Osteoblast (primary cell): ENCODE data around the gene SYNE3. TPM values are rescaled to one million over a fixed set of nuclear protein-coding genes. Genes with fewer than 3 reads are reported as not detected.

Experiments used
- DNase-seq: peaks from one replicate; pipeline ENCODE4 v3.0.0; 2011; ENCODE audit warnings: low spot score, mixed read lengths; ENCODE audit not compliant: insufficient read length; ENCODE audit errors: missing footprints
- H2AFZ ChIP-seq: 2 replicates; pipeline ENCODE4 v1.6.0; 2011; ENCODE audit warnings: mild to moderate bottlenecking, low read length
- H3K27ac ChIP-seq: 2 replicates; pipeline ENCODE4 v1.5.1; 2011; ENCODE audit warnings: mild to moderate bottlenecking, low read depth, low read length, moderate library complexity
- H3K27me3 ChIP-seq: 2 replicates; pipeline ENCODE4 v1.6.0; 2012; ENCODE audit warnings: mild to moderate bottlenecking, control low read depth, inconsistent platforms, low read length, moderate library complexity; ENCODE audit not compliant: insufficient read depth
- H3K36me3 ChIP-seq: 2 replicates; pipeline ENCODE4 v1.5.1; 2011; ENCODE audit warnings: mild to moderate bottlenecking, low read length, control low read depth, moderate library complexity; ENCODE audit not compliant: insufficient read depth
- H3K4me1 ChIP-seq: 2 replicates; pipeline ENCODE4 v1.5.1; 2011; ENCODE audit warnings: mild to moderate bottlenecking, low read length, control low read depth, moderate library complexity; ENCODE audit not compliant: insufficient read depth
- H3K4me2 ChIP-seq: 2 replicates; pipeline ENCODE4 v1.6.0; 2011; ENCODE audit warnings: mild to moderate bottlenecking, low read length; ENCODE audit not compliant: insufficient read depth
- H3K4me3 ChIP-seq: fragments of 200-600 bp; sonication (generic); 3 replicates; pipeline ENCODE4 v1.5.1; 2012; ENCODE audit warnings: mild to moderate bottlenecking, low read length, inconsistent platforms; ENCODE audit not compliant: insufficient read depth
- H3K79me2 ChIP-seq: 2 replicates; pipeline ENCODE4 v1.6.0; 2012; ENCODE audit warnings: mild to moderate bottlenecking, low read length, control low read depth, inconsistent platforms; ENCODE audit not compliant: insufficient read depth
- H3K9me3 ChIP-seq: 2 replicates; pipeline ENCODE4 v1.5.1; 2011; ENCODE audit warnings: low read depth, low read length, control low read depth
- H4K20me1 ChIP-seq: 2 replicates; pipeline ENCODE4 v1.6.0; 2012; ENCODE audit warnings: mild to moderate bottlenecking, low read length, control low read depth; ENCODE audit not compliant: insufficient read depth
- CTCF ChIP-seq: IDR thresholded peaks from 2 replicates; pipeline ENCODE4 v1.5.1; 2011; ENCODE audit warnings: mild to moderate bottlenecking, low read depth, low read length, moderate library complexity; ENCODE audit errors: extremely low read depth
- total RNA-seq: library from RNA; depleted of rRNA; stranded (reverse); fragments of >200 nt; gene quantifications from 2 replicates; pipeline ENCODE4 v1.2.3, GENCODE V29; 2012

The SYNE3 gene
- total RNA-seq, 1 donor, result 23.9 TPM

GRCh38 chr14:95509495-95509894, 7.0 kb downstream of the SYNE3 start:
- Histone ChIP-seq H3K4me3 (no peak overlapping the region), H3K36me3 (no peaks in the 10 kb centered on the region), H3K4me1 (peaks cover 29% of the 10 kb centered on the region), H4K20me1 (no peaks in the 10 kb centered on the region), H3K27me3 (no peaks in the 10 kb centered on the region), H3K9me3 (no peaks in the 10 kb centered on the region), H2AFZ (no peak overlapping the region), H3K27ac (no peak overlapping the region), H3K79me2 (peaks cover 37% of the 10 kb centered on the region), H3K4me2 (no peak overlapping the region)
- TF ChIP-seq CTCF, result no peak
- DNase-seq, result no peak

GRCh38 chr14:95508377-95508776, 8.1 kb downstream of the SYNE3 start:
- Histone ChIP-seq H3K9me3 (no peaks in the 10 kb centered on the region), H3K36me3 (no peaks in the 10 kb centered on the region), H3K27ac (no peak overlapping the region), H3K79me2 (peaks cover 31% of the 10 kb centered on the region), H3K4me3 (no peak overlapping the region), H3K4me2 (no peak overlapping the region), H3K27me3 (no peaks in the 10 kb centered on the region), H2AFZ (no peak overlapping the region), H3K4me1 (peaks cover 39% of the 10 kb centered on the region), H4K20me1 (no peaks in the 10 kb centered on the region)
- DNase-seq, result no peak
- TF ChIP-seq CTCF, result no peak

GRCh38 chr14:95507701-95508103, 8.7 kb downstream of the SYNE3 start:
- no peaks in the 10 kb centered on the region for H4K20me1 ChIP-seq
- H3K79me2 ChIP-seq, result peaks cover 38% of the 10 kb centered on the region
- no peaks in the 10 kb centered on the region for H3K36me3 ChIP-seq
- H3K9me3 ChIP-seq, result no peaks in the 10 kb centered on the region
- no peak overlapping the region for H2AFZ ChIP-seq
- peak overlapping the region; percentile 82 for H3K27ac ChIP-seq
- peak; percentile 93 for DNase-seq
- H3K4me3 ChIP-seq, result peak overlapping the region; percentile 23
- peaks cover 39% of the 10 kb centered on the region for H3K4me1 ChIP-seq
- H3K4me2 ChIP-seq, result peak overlapping the region; percentile 65
- TF ChIP-seq CTCF, result no peak
- H3K27me3 ChIP-seq, result no peaks in the 10 kb centered on the region

GRCh38 chr14:95507174-95507573, 9.3 kb downstream of the SYNE3 start:
- Histone ChIP-seq H3K79me2 (peaks cover 43% of the 10 kb centered on the region), H3K4me1 (peaks cover 39% of the 10 kb centered on the region), H3K4me3 (peak overlapping the region; percentile 23), H2AFZ (no peak overlapping the region), H3K27me3 (no peaks in the 10 kb centered on the region), H3K9me3 (no peaks in the 10 kb centered on the region), H3K27ac (peak overlapping the region; percentile 82), H4K20me1 (no peaks in the 10 kb centered on the region), H3K36me3 (no peaks in the 10 kb centered on the region), H3K4me2 (peak overlapping the region; percentile 65)
- TF ChIP-seq CTCF, result no peak
- peak; percentile 96 for DNase-seq
